ENCODE measurements around the gene ARID1B. TPM values are rescaled to one million over a fixed set of nuclear protein-coding genes. Genes with fewer than 3 reads are reported as not detected.

The ARID1B gene
- total RNA-seq, 1 donor from 2014 or later: 47.3 TPM

DNA sequence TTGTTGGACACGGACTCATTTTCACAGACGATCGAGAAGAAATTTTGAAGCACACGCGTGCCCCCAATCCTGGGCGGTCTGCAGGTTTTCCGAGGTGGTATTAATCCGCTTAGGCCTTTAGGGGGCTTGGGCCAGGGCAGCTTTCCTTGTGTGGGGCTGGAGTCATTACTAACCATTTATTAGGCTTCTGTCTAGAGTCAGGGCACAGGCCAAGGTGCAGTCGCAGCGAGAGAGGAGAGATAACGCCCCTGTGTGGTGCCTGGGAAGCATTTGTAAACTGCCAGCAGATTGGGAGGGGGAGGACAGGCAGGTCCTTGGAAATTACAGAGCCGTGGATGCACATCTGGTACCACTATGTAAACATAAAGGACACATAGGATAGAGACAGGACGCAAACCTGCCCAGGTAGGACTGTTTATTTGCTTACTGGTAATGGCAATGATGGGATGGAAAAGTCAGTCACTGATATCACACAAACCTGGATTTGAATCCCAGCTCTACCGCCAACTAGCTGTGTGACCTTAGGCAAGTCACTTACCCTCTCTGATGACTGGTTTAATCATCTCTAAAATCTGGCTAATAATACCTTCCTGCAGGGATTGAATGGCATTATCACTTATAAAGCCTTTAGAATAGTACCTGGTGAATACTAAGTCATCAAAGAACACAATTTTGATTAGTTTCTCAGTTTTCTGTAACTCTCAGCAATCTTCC is 469.8 kb downstream of the ARID1B start:
- Histone ChIP-seq H3K27me3 (ENCODE audit: control insufficient read depth, insufficient read depth, low read length) (no peaks in the 10 kb centered on the region), H3K4me3 (ENCODE audit: low read depth, low read length) (no peak overlapping the region), H3K36me3 (ENCODE audit: control insufficient read depth, insufficient read depth, low read length) (no peaks in the 10 kb centered on the region)
- TF ChIP-seq, protein P1, sequence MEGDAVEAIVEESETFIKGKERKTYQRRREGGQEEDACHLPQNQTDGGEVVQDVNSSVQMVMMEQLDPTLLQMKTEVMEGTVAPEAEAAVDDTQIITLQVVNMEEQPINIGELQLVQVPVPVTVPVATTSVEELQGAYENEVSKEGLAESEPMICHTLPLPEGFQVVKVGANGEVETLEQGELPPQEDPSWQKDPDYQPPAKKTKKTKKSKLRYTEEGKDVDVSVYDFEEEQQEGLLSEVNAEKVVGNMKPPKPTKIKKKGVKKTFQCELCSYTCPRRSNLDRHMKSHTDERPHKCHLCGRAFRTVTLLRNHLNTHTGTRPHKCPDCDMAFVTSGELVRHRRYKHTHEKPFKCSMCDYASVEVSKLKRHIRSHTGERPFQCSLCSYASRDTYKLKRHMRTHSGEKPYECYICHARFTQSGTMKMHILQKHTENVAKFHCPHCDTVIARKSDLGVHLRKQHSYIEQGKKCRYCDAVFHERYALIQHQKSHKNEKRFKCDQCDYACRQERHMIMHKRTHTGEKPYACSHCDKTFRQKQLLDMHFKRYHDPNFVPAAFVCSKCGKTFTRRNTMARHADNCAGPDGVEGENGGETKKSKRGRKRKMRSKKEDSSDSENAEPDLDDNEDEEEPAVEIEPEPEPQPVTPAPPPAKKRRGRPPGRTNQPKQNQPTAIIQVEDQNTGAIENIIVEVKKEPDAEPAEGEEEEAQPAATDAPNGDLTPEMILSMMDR (IDR thresholded peaks at IDR 0.05; ENCODE audit: insufficient read depth, low read length, poor library complexity, severe bottlenecking): no peak
- no peak for DNase-seq (ENCODE audit: low read depth)

DNA sequence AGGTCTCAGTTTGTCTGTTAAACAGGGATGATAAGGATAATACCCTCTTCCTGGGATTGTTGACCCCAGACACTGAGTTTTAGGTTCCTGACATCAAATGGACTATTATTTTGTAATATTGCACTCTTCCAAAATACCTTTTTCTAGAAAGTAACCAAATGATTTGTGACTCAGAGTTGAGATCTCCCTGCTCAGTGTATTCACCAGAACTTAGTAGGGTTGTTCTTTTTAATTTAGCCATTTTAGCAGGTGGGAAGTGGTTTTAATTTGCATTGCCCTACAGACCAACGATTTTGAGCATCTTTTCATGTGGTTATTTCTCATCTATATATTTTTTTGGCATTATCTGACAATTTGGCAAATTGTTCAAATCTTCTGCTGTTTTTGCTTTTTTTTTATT is 471.1 kb downstream of the ARID1B start:
- H3K36me3 ChIP-seq (ENCODE audit: control insufficient read depth, insufficient read depth, low read length): no peaks in the 10 kb centered on the region
- no peak for DNase-seq (ENCODE audit: low read depth)
- H3K27me3 ChIP-seq (ENCODE audit: control insufficient read depth, insufficient read depth, low read length): peaks cover 5% of the 10 kb centered on the region
- TF ChIP-seq, protein P1 (IDR thresholded peaks at IDR 0.05; ENCODE audit: insufficient read depth, low read length, poor library complexity, severe bottlenecking): no peak
- no peak overlapping the region for H3K4me3 ChIP-seq (ENCODE audit: low read depth, low read length)

DNA sequence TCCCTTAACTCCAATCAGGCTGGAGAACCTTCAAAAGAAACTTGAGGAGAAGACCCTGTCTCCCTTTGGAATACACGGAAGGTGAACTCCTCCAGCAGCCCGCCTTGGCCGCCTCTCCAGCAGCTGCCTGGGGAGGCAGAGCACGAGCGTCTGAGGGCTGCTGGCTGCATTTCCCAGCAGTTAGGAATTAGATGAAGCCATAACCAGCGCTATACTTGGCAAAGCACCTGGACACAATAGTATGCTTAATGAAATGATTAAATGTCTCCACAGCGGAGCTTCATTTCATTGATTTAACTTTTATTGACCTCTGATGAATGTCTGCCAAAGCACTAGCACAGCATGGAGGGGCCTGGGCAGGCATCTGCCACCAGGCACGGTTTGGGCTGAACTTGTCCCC is 472.6 kb downstream of the ARID1B start:
- TF ChIP-seq, protein P1 (IDR thresholded peaks at IDR 0.05; ENCODE audit: insufficient read depth, low read length, poor library complexity, severe bottlenecking): no peak
- Histone ChIP-seq H3K36me3 (ENCODE audit: control insufficient read depth, insufficient read depth, low read length) (no peaks in the 10 kb centered on the region), H3K27me3 (ENCODE audit: control insufficient read depth, insufficient read depth, low read length) (peaks cover 5% of the 10 kb centered on the region), H3K4me3 (ENCODE audit: low read depth, low read length) (no peak overlapping the region)
- no peak for DNase-seq (ENCODE audit: low read depth)

DNA sequence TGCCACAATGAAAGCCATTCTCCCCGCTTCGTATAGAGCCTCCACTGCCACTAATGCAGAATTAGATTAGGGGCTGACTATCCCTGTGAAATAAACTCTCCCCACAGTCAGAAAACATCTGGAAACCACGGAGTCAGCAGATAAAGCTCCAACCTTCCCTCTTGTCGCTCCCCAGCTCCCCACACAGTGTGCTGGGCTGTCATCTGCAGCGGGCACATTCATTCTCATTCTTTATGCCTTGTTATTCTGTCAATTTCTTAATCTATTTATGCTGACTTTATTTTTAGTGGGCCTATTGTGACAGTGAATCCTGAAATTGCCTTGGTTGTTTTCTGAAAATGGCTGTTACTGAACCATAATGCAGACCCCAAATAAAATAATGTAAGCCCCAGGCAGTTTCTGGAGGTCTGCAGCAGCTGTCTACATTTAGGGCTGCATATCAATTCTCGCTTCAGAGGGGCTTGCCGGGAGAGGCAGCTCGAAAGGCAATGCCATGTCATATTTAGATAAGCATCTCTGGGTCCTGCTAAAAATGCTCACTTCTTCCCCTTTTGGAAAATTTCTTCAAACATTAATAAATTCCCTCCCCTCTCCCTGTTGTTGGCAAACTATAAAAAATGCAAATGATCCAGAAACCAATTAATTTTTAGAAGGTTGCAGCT is 474.5 kb downstream of the ARID1B start:
- H3K27me3 ChIP-seq (ENCODE audit: control insufficient read depth, insufficient read depth, low read length): peaks cover 5% of the 10 kb centered on the region

DNA sequence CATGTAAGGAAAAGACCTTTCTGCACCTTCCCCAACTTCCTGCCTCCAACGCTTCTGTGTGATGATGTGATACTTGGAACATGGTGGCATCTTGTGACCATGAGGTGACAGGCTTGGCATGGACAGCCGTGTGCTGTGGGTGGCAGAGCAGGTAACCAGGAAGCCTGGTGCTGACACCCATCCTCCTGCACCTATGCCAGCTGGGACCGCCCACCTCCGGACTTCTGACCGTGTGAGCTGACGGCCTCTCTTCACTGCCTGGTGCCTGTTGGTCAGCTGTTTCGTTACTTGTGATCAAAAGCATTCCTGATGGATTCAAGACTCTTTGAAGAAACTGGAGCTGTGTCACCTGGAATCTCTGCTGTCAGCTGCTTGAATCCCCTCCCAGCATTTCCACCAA is 475.8 kb downstream of the ARID1B start:
- DNase-seq (ENCODE audit: low read depth): no peak
- no peak overlapping the region for H3K4me3 ChIP-seq (ENCODE audit: low read depth, low read length)
- H3K36me3 ChIP-seq (ENCODE audit: control insufficient read depth, insufficient read depth, low read length): no peaks in the 10 kb centered on the region
- TF ChIP-seq, protein P1 (IDR thresholded peaks at IDR 0.05; ENCODE audit: insufficient read depth, low read length, poor library complexity, severe bottlenecking): no peak
- H3K27me3 ChIP-seq (ENCODE audit: control insufficient read depth, insufficient read depth, low read length): peaks cover 5% of the 10 kb centered on the region

More for the DNA sequence above, 474.5 kb downstream of the ARID1B start:
- no peak for DNase-seq (ENCODE audit: low read depth)
- H3K4me3 ChIP-seq (ENCODE audit: low read depth, low read length): no peak overlapping the region
- TF ChIP-seq, protein P1 (IDR thresholded peaks at IDR 0.05; ENCODE audit: insufficient read depth, low read length, poor library complexity, severe bottlenecking): no peak
- H3K36me3 ChIP-seq (ENCODE audit: control insufficient read depth, insufficient read depth, low read length): no peaks in the 10 kb centered on the region
